MCF 10A (cell line): ENCODE results near the gene IFITM2. TPM values are rescaled to one million over a fixed set of nuclear protein-coding genes. Genes with fewer than 3 reads are reported as not detected.

Source experiments
- BruUV-seq: library from RNA; stranded (reverse); fragments of 400-500 nt; replicated peaks from 2 replicates; lab custom pipeline; 2021; lab: Mats Ljungman, UMichigan
- CTCF ChIA-PET: fragments of 300-600 bp; sonication (Branson Sonifier 250); formaldehyde crosslinking; extraction: SDS; loops from one replicate; lab custom pipeline; 2021; ENCODE audit warnings: antibody characterized with exemption, inconsistent platforms; lab: Yijun Ruan, JAX
- POLR2A ChIA-PET: fragments of 300-600, 350-650 bp; sonication (Branson Sonifier 250); formaldehyde crosslinking; extraction: SDS; loops from one replicate; lab custom pipeline; 2020; ENCODE audit warnings: antibody characterized with exemption, inconsistent platforms; lab: Yijun Ruan, JAX
- DNase-seq: peaks from one replicate; pipeline ENCODE4 v3.0.0-alpha.2; 2018; ENCODE audit not compliant: unreplicated experiment
- H3K27ac Mint-ChIP-seq: one replicate; pipeline ENCODE4 v1.8.0; 2022; ENCODE audit warnings: mild to moderate bottlenecking, low read depth, mixed read lengths; ENCODE audit not compliant: unreplicated experiment
- H3K27me3 Mint-ChIP-seq: one replicate; pipeline ENCODE4 v1.8.0; 2022; ENCODE audit warnings: mixed read lengths; ENCODE audit not compliant: insufficient read depth, unreplicated experiment
- H3K36me3 Mint-ChIP-seq: one replicate; pipeline ENCODE4 v1.8.0; 2022; ENCODE audit warnings: mild to moderate bottlenecking, moderate library complexity, mixed read lengths; ENCODE audit not compliant: insufficient read depth, unreplicated experiment
- H3K4me1 Mint-ChIP-seq: one replicate; pipeline ENCODE4 v1.8.0; 2022; ENCODE audit warnings: mixed read lengths; ENCODE audit not compliant: insufficient read depth, unreplicated experiment
- H3K4me3 Mint-ChIP-seq: one replicate; pipeline ENCODE4 v1.8.0; 2022; ENCODE audit warnings: mild to moderate bottlenecking, moderate library complexity, mixed read lengths; ENCODE audit not compliant: unreplicated experiment
- H3K9me3 Mint-ChIP-seq: one replicate; pipeline ENCODE4 v1.8.0; 2022; ENCODE audit warnings: mixed read lengths; ENCODE audit not compliant: unreplicated experiment
- intact Hi-C: fragments of 100-400 bp; cut with micrococcal nuclease; formaldehyde crosslinking; loops from 2 replicates; pipeline ENCODE4 v1.14.1; 2022
- total RNA-seq: library from RNA; stranded (reverse); gene quantifications from 2 replicates; pipeline ENCODE4 v1.2.3, GENCODE V29; 2022
- TF ChIP-seq, protein P1 (sequence below): fragments of 200-600 bp; IDR thresholded peaks from one replicate; pipeline ENCODE4 v1.8.0; 2022; ENCODE audit warnings: antibody characterized with exemption, mild to moderate bottlenecking; ENCODE audit not compliant: unreplicated experiment

The IFITM2 gene
- total RNA-seq, 1 experiment from 2014 or later = 314 TPM

DNA sequence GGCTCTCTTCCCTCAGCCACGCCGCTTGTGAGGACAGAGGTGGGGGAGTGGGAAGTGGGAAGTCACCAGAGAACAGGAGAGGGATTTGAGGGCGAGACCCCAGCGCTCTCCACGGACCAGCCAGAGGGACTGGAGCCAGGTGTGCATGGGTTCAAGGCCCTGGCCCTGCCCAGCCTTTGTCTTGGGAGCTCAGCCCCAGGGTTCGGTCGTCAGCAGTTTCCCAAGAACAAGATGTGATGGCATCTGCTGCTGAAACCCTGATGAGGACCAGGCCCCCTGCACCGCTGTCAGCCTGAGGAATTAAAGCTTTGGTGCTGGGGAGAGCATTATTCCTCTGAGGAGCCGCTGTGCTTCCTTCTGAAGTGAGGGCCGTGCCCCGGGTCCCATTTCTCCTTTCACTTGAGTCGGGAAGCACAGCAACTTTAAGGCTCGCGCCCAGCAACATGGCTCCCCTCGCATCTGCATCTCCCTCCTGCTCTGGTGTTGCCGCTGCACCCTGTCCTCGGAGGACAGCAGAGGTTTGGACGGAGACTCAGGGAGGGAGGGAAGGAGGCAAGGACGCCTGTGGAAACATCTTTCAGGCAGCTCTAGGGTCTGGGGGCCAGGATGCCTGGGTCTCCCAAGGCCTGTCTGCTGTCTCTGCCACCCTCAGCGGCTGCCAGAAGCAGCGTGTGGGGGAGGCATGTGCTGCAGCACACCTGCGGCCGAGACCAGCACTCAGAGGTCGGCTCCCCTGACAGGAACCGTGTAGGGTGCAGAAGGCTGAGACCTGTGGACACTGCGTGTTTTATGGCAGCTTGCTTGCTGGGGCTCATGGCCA, 12.1 kb upstream of the IFITM2 start:
- no TSS peak for BruUV-seq

GRCh38 chr11:296171-297050, 11.2 kb upstream of the IFITM2 start:
- Mint-ChIP-seq H3K27me3 (no peaks in the 10 kb centered on the region), H3K9me3 (no peaks in the 10 kb centered on the region), H3K27ac (no peak overlapping the region), H3K4me3 (no peak overlapping the region), H3K4me1 (peaks cover 7% of the 10 kb centered on the region), H3K36me3 (no peaks in the 10 kb centered on the region)
- intact Hi-C loops = no loop called here
- ChIA-PET CTCF (interaction anchor here (0.5 kb wide), 1 partner anchor 152 kb away, joined by 3 read pairs; no protein-coding TSS in a partner anchor), POLR2A (interaction anchor here (0.6 to 1.2 kb wide), 2 partner anchors 59 to 322 kb away, joined by 3 to 4 read pairs; no protein-coding TSS in a partner anchor)
- no peak for DNase-seq
- TF ChIP-seq, protein P1, sequence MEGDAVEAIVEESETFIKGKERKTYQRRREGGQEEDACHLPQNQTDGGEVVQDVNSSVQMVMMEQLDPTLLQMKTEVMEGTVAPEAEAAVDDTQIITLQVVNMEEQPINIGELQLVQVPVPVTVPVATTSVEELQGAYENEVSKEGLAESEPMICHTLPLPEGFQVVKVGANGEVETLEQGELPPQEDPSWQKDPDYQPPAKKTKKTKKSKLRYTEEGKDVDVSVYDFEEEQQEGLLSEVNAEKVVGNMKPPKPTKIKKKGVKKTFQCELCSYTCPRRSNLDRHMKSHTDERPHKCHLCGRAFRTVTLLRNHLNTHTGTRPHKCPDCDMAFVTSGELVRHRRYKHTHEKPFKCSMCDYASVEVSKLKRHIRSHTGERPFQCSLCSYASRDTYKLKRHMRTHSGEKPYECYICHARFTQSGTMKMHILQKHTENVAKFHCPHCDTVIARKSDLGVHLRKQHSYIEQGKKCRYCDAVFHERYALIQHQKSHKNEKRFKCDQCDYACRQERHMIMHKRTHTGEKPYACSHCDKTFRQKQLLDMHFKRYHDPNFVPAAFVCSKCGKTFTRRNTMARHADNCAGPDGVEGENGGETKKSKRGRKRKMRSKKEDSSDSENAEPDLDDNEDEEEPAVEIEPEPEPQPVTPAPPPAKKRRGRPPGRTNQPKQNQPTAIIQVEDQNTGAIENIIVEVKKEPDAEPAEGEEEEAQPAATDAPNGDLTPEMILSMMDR = no peak
- BruUV-seq = no TSS peak

More for the DNA sequence above, 12.1 kb upstream of the IFITM2 start:
- Mint-ChIP-seq H3K4me1 (peaks cover 7% of the 10 kb centered on the region), H3K36me3 (no peaks in the 10 kb centered on the region), H3K4me3 (no peak overlapping the region), H3K9me3 (no peaks in the 10 kb centered on the region), H3K27me3 (no peaks in the 10 kb centered on the region), H3K27ac (no peak overlapping the region)
- intact Hi-C loops = no loop called here
- ChIA-PET CTCF (interaction anchor here (0.5 to 1.0 kb wide), 2 partner anchors 35 to 153 kb away, joined by 3 to 4 read pairs; no protein-coding TSS in a partner anchor), POLR2A (interaction anchor here (1.2 kb wide), 1 partner anchor 58 kb away, joined by 3 read pairs; no protein-coding TSS in a partner anchor)
- TF ChIP-seq, protein P1 = no peak
- DNase-seq = no peak

DNA sequence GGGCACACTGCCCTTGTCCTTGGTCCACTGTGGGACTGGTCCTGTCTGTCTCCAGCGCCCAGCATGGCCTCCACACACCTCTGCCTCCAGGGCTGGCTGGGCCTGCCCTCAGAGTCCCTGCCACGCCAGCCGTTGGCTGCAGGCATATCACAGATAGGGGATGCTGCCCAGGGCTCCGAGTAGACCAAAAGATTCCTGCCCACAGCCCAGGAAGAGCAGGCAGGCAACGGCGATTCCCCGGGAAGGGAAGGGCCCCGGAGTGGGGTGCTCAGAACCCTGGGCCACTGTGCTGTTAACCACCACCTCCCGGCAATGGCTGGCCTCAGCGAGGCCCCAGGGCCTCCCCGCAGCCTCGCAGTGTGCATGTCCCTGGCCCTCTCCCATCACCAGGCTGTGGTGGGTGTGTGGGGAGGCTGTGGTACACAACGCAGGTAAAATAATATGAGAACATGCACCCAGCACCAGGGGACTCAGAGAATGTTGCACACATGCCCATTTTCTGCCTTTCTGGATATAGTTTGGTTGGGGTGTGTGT, 10.5 kb upstream of the IFITM2 start:
- Mint-ChIP-seq H3K4me3 (no peak overlapping the region), H3K36me3 (no peaks in the 10 kb centered on the region), H3K4me1 (peaks cover 7% of the 10 kb centered on the region), H3K27ac (no peak overlapping the region), H3K27me3 (no peaks in the 10 kb centered on the region), H3K9me3 (no peaks in the 10 kb centered on the region)
- no peak for DNase-seq
- BruUV-seq = no TSS peak
- intact Hi-C loops = no loop called here
- ChIA-PET CTCF (no interaction called here), POLR2A (no interaction called here)
- TF ChIP-seq, protein P1 = no peak
